ENCODE results near the gene BACE2.

DNA sequence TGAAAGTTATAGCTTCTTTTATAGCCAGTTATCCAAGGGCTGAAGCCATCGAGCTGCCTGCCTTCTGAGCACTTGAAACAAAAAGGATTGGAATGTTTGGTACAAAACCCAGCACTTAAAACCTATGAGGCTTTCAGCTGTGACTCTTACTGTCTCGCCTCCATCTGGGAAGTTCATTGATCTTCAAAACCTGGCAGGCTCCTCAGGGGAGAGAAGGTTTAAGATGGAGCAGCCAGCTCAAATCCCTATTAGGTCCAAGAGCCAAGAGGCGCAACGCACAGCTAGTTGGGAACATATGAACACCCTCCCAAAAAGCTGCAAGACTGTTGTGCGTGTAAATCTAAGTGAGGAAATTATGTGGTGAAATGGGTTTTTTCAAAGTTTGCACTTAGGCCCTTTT is 33.4 kb downstream of the BACE2 start:
- TF ChIP-seq ZNF292 (tag by site-specific recombination; IDR thresholded peaks at IDR 0.05; ENCODE audit: borderline replicate concordance, low read depth), result no peak
- no peak for TF ChIP-seq KLF7 (tag by site-specific recombination; IDR thresholded peaks at IDR 0.05; ENCODE audit: borderline replicate concordance)
- TF ChIP-seq, protein P1, sequence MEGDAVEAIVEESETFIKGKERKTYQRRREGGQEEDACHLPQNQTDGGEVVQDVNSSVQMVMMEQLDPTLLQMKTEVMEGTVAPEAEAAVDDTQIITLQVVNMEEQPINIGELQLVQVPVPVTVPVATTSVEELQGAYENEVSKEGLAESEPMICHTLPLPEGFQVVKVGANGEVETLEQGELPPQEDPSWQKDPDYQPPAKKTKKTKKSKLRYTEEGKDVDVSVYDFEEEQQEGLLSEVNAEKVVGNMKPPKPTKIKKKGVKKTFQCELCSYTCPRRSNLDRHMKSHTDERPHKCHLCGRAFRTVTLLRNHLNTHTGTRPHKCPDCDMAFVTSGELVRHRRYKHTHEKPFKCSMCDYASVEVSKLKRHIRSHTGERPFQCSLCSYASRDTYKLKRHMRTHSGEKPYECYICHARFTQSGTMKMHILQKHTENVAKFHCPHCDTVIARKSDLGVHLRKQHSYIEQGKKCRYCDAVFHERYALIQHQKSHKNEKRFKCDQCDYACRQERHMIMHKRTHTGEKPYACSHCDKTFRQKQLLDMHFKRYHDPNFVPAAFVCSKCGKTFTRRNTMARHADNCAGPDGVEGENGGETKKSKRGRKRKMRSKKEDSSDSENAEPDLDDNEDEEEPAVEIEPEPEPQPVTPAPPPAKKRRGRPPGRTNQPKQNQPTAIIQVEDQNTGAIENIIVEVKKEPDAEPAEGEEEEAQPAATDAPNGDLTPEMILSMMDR (tag by site-specific recombination; IDR thresholded peaks at IDR 0.05), result no peak
- no peak for TF ChIP-seq ZNF24 (tag by site-specific recombination; IDR thresholded peaks at IDR 0.05)
- TF ChIP-seq, protein P2, sequence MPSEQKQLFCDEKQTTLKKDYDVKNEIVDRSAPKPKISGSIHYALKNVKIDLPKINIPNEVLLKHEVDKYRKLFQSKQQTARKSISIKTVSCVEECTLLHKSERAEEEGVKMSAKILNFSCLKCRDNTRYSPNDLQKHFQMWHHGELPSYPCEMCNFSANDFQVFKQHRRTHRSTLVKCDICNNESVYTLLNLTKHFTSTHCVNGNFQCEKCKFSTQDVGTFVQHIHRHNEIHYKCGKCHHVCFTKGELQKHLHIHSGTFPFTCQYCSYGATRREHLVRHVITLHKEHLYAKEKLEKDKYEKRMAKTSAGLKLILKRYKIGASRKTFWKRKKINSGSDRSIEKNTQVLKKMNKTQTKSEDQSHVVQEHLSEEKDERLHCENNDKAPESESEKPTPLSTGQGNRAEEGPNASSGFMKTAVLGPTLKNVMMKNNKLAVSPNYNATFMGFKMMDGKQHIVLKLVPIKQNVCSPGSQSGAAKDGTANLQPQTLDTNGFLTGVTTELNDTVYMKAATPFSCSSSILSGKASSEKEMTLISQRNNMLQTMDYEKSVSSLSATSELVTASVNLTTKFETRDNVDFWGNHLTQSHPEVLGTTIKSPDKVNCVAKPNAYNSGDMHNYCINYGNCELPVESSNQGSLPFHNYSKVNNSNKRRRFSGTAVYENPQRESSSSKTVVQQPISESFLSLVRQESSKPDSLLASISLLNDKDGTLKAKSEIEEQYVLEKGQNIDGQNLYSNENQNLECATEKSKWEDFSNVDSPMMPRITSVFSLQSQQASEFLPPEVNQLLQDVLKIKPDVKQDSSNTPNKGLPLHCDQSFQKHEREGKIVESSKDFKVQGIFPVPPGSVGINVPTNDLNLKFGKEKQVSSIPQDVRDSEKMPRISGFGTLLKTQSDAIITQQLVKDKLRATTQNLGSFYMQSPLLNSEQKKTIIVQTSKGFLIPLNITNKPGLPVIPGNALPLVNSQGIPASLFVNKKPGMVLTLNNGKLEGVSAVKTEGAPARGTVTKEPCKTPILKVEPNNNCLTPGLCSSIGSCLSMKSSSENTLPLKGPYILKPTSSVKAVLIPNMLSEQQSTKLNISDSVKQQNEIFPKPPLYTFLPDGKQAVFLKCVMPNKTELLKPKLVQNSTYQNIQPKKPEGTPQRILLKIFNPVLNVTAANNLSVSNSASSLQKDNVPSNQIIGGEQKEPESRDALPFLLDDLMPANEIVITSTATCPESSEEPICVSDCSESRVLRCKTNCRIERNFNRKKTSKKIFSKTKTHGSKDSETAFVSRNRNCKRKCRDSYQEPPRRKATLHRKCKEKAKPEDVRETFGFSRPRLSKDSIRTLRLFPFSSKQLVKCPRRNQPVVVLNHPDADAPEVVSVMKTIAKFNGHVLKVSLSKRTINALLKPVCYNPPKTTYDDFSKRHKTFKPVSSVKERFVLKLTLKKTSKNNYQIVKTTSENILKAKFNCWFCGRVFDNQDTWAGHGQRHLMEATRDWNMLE (tag by site-specific recombination; conservative IDR thresholded peaks at IDR 0.05; ENCODE audit: low read depth), result no peak
- TF ChIP-seq, protein P3, sequence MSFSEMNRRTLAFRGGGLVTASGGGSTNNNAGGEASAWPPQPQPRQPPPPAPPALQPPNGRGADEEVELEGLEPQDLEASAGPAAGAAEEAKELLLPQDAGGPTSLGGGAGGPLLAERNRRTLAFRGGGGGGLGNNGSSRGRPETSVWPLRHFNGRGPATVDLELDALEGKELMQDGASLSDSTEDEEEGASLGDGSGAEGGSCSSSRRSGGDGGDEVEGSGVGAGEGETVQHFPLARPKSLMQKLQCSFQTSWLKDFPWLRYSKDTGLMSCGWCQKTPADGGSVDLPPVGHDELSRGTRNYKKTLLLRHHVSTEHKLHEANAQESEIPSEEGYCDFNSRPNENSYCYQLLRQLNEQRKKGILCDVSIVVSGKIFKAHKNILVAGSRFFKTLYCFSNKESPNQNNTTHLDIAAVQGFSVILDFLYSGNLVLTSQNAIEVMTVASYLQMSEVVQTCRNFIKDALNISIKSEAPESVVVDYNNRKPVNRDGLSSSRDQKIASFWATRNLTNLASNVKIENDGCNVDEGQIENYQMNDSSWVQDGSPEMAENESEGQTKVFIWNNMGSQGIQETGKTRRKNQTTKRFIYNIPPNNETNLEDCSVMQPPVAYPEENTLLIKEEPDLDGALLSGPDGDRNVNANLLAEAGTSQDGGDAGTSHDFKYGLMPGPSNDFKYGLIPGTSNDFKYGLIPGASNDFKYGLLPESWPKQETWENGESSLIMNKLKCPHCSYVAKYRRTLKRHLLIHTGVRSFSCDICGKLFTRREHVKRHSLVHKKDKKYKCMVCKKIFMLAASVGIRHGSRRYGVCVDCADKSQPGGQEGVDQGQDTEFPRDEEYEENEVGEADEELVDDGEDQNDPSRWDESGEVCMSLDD (tag by site-specific recombination; IDR thresholded peaks at IDR 0.05), result no peak
- TF ChIP-seq ZIC2 (tag by site-specific recombination; IDR thresholded peaks at IDR 0.05), result no peak
- TF ChIP-seq ZNF433 (tag by site-specific recombination; IDR thresholded peaks at IDR 0.05; ENCODE audit: low read depth), result no peak
- TF ChIP-seq, protein P4, sequence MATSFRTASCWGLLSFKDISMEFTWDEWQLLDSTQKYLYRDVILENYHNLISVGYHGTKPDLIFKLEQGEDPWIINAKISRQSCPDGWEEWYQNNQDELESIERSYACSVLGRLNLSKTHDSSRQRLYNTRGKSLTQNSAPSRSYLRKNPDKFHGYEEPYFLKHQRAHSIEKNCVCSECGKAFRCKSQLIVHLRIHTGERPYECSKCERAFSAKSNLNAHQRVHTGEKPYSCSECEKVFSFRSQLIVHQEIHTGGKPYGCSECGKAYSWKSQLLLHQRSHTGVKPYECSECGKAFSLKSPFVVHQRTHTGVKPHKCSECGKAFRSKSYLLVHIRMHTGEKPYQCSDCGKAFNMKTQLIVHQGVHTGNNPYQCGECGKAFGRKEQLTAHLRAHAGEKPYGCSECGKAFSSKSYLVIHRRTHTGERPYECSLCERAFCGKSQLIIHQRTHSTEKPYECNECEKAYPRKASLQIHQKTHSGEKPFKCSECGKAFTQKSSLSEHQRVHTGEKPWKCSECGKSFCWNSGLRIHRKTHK (tag by site-specific recombination; IDR thresholded peaks at IDR 0.05), result no peak
- TF ChIP-seq, protein P5, sequence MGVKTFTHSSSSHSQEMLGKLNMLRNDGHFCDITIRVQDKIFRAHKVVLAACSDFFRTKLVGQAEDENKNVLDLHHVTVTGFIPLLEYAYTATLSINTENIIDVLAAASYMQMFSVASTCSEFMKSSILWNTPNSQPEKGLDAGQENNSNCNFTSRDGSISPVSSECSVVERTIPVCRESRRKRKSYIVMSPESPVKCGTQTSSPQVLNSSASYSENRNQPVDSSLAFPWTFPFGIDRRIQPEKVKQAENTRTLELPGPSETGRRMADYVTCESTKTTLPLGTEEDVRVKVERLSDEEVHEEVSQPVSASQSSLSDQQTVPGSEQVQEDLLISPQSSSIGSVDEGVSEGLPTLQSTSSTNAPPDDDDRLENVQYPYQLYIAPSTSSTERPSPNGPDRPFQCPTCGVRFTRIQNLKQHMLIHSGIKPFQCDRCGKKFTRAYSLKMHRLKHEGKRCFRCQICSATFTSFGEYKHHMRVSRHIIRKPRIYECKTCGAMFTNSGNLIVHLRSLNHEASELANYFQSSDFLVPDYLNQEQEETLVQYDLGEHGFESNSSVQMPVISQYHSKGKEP (tag by site-specific recombination; IDR thresholded peaks at IDR 0.05), result no peak
- TF ChIP-seq ZNF274 (IDR thresholded peaks at IDR 0.05; ENCODE audit: low read length), result no peak
- TF ChIP-seq ZNF274 (tag by site-specific recombination; IDR thresholded peaks at IDR 0.05; ENCODE audit: borderline replicate concordance), result no peak
- no peak for TF ChIP-seq ZNF600 (tag by site-specific recombination; IDR thresholded peaks at IDR 0.05)
- no peak for TF ChIP-seq REPIN1 (tag by site-specific recombination; IDR thresholded peaks at IDR 0.05; ENCODE audit: low read depth)
